ENCODE results near the gene EVC.

Gene EVC

GRCh38 chr4:5707778-5708448 lies 3.1 kb upstream of the EVC start:
- peak; percentile 23 for DNase-seq (ENCODE audit: low spot score)

GRCh38 chr4:5708449-5709206 lies 2.4 kb upstream of the EVC start, which contains the start of gene EVC2:
EVC2 (minus strand) TSS chr4:5708559; CDS start chr4:5708513, 46 bp downstream.
- TF ChIP-seq CTCF (IDR thresholded peaks at IDR 0.05; ENCODE audit: extremely low read depth, missing control alignments) = no peak
- DNase-seq (ENCODE audit: low spot score) = peak; percentile 61

More at GRCh38 chr4:5707778-5708448, 3.1 kb upstream of the EVC start:
- TF ChIP-seq CTCF (IDR thresholded peaks at IDR 0.05; ENCODE audit: extremely low read depth, missing control alignments) = no peak

- DNase-seq (ENCODE audit: low spot score) = no peak
- TF ChIP-seq CTCF (IDR thresholded peaks at IDR 0.05; ENCODE audit: extremely low read depth, missing control alignments) = no peak
These were observed 1.8 kb upstream of the EVC start for GRCh38 chr4:5709207-5709575.

GRCh38 chr4:5710065-5710960 lies 688 bp upstream of the EVC start:
- TF ChIP-seq CTCF (IDR thresholded peaks at IDR 0.05; ENCODE audit: extremely low read depth, missing control alignments) = no peak
- DNase-seq (ENCODE audit: low spot score) = peak; percentile 47

- DNase-seq (ENCODE audit: low spot score) = peak; percentile 66
- no peak for TF ChIP-seq CTCF (IDR thresholded peaks at IDR 0.05; ENCODE audit: extremely low read depth, missing control alignments)
These were observed 631 bp downstream of the EVC start for GRCh38 chr4:5711479-5712184.

GRCh38 chr4:5712517-5712916 lies 1.5 kb downstream of the EVC start:
- no peak for TF ChIP-seq CTCF (IDR thresholded peaks at IDR 0.05; ENCODE audit: extremely low read depth, missing control alignments)
- DNase-seq (ENCODE audit: low spot score) = peak; percentile 50

All from GM20000 (cell line).